Loucy (cell line): Measurements from ENCODE around the gene HIVEP1.

Experiments used
- CTCF ChIP-seq: fragments of 200-600 bp; sonication (generic); conservative IDR thresholded peaks from 2 replicates; pipeline ENCODE4 v1.5.1; 2014; ENCODE audit warnings: mild to moderate bottlenecking, antibody characterized with exemption, low read length
- EZH2phosphoT487 ChIP-seq: fragments of 200-600 bp; IDR thresholded peaks from 2 replicates; pipeline ENCODE4 v1.6.1; 2018; ENCODE audit warnings: antibody characterized with exemption, mild to moderate bottlenecking, moderate library complexity, borderline replicate concordance

- no peak for TF ChIP-seq CTCF
- TF ChIP-seq EZH2phosphoT487 = no peak
These were observed 174.4 kb downstream of the HIVEP1 start for GRCh38 chr6:12186528-12186927.
